Pancreas (tissue), 10 donors: ENCODE measurements around the gene SLC41A2. TPM values are rescaled to one million over a fixed set of nuclear protein-coding genes. Genes with fewer than 3 reads are reported as not detected.
"Not testable (repeated sequence)": the region's sequence is repeated elsewhere in the genome, so short reads cannot be mapped to it uniquely, and the experiment has no call there.

Experiments used
- ATAC-seq, 4 donors: fragments of 200-7000 bp; cut with Tn5 transposase; one replicate each; pipeline versions ENCODE4 v1.8.0 to v1.9.1; 2020; ENCODE audit warnings: mild to moderate bottlenecking in 4 of 4, moderate library complexity in 4 of 4
- DNase-seq, 6 donors: peaks; one replicate each; pipeline ENCODE4 v3.0.0-alpha.2; 2020
- FAIRE-seq: peaks from 2 replicates; lab custom pipeline; 2012; peaks lifted over from hg19 to GRCh38; lab: Jason Lieb, UNC
- H3K27ac ChIP-seq, 4 donors: fragments of 200-600 bp; sonication (generic); 1 replicate in 3 of 4; 2 replicates in 1 of 4; pipeline versions ENCODE4 v1.5.0 to v1.8.0; 2020
- H3K27me3 ChIP-seq, 4 donors: fragments of 200-600 bp; one replicate each; pipeline ENCODE4 v1.8.0; 2021
- H3K36me3 ChIP-seq, 3 donors: fragments of 200-600 bp; sonication (generic) in 1 of 3; one replicate each; pipeline versions ENCODE4 v1.5.0 to v1.8.0; 2020 to 2021
- H3K4me1 ChIP-seq, 3 donors: fragments of 200-600 bp; one replicate each; pipeline ENCODE4 v1.8.0; 2021
- H3K4me3 ChIP-seq, 4 donors: fragments of 200-600 bp; sonication (generic) in 2 of 4; one replicate each; pipeline versions ENCODE4 v1.5.0 to v1.8.0; 2020 to 2021
- H3K9me3 ChIP-seq, 4 donors: fragments of 200-600 bp; one replicate each; pipeline ENCODE4 v1.8.0; 2021
- WGBS, 2 donors: extraction: QIAGEN DNeasy Blood & Tissue Kit; methylation state at CpG; one replicate each; pipeline ENCODE4 v1.1.7; 2013; 5-methylcytosine and 5-hydroxymethylcytosine counted together
- intact Hi-C, 3 donors: fragments of 100-400 bp; cut with DNase I; formaldehyde crosslinking; loops; one replicate each; pipeline versions ENCODE4 v1.11.1 to v1.14.2; 2022
- polyA plus RNA-seq, 2 donors: library from polyadenylated mRNA; stranded (reverse); fragments of 200-250 nt; gene quantifications; one replicate each; pipeline ENCODE4 v1.2.3, GENCODE V29; 2013
- total RNA-seq, 6 donors: library from RNA; stranded (reverse); fragmentation: NEBNext Ultra II Directional in 4 of 6; extraction: Animal tissue kit (Norgen Biotek cat#: 25700) in 4 of 6; gene quantifications; one replicate each; pipeline versions ENCODE4 v1.2.1 to v1.2.4, GENCODE V29; 2021 to 2023
- TF ChIP-seq, protein P1 (sequence below), 4 donors: fragments of 200-600 bp; sonication (generic) in 3 of 4; IDR thresholded peaks; one replicate each; pipeline versions ENCODE4 v1.5.0 to v1.8.0; 2021; ENCODE audit warnings: antibody characterized with exemption in 4 of 4
- donor health status: healthy with polysubstance abuse.
- donor health status: DM: no; HTN: no; CAD: no; lungs with moderate emphysema.
- donor health status: DM: no; HTN: no; CAD: no.
- donor health status: control.
- donor health status: control.
- donor health status: Bipolar disorder and iron deficiency.
- donor health status: DM: yes; HTN: yes; CAD: no.
- donor health status: DM: no; HTN: no; CAD: no.
- donor health status: DM: no; HTN: no; CAD: no.
- donor health status: DM: yes; HTN: yes; CAD: no.

Gene SLC41A2
- total and polyA plus RNA-seq, 8 donors = 6.3 to 41.9 (median 27.3) TPM

DNA sequence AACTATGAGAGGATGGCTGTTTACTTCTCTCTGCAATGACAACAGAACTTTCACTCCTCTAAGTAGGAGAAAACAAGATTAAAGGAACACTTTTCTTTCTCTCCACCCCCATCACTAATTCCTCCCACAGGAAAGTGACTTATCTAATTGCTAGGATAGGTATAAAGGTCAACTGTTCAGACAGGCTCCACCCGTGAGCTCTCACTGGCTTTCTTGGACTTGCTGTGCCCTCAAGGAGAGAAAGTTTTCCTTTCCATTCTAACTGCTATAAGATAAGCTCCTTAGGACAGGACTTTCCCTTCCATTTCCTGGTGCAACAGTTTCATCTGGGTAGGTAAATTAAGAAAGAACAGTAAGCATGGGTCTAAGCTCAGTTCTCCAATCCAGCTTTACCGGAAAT, 4.8 kb downstream of the SLC41A2 start:
- WGBS, 2 donors = 16 to 24% methylated on average over 2 of the region's 2 CpGs
- peak in 1 of 6 donors; percentile 40 for DNase-seq
- Histone ChIP-seq H3K36me3 (no peaks in the 10 kb centered on the region), H3K27me3 (no peaks in the 10 kb centered on the region), H3K27ac (peak overlapping the region; percentile 46 to 76 (median 62)), H3K4me3 (peak overlapping the region in 1 of 4 donors; percentile 13), H3K9me3 (no peaks in the 10 kb centered on the region), H3K4me1 (peaks cover 16 to 44% (median 39%) of the 10 kb centered on the region in 3 donors)
- intact Hi-C loops = no loop called here
- TF ChIP-seq, protein P1, sequence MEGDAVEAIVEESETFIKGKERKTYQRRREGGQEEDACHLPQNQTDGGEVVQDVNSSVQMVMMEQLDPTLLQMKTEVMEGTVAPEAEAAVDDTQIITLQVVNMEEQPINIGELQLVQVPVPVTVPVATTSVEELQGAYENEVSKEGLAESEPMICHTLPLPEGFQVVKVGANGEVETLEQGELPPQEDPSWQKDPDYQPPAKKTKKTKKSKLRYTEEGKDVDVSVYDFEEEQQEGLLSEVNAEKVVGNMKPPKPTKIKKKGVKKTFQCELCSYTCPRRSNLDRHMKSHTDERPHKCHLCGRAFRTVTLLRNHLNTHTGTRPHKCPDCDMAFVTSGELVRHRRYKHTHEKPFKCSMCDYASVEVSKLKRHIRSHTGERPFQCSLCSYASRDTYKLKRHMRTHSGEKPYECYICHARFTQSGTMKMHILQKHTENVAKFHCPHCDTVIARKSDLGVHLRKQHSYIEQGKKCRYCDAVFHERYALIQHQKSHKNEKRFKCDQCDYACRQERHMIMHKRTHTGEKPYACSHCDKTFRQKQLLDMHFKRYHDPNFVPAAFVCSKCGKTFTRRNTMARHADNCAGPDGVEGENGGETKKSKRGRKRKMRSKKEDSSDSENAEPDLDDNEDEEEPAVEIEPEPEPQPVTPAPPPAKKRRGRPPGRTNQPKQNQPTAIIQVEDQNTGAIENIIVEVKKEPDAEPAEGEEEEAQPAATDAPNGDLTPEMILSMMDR (IDR thresholded peaks at IDR 0.05) = no peak
- peak in 3 of 4 donors; percentile 31 to 61 (median 49) for ATAC-seq
- FAIRE-seq = peak; percentile 80

DNA sequence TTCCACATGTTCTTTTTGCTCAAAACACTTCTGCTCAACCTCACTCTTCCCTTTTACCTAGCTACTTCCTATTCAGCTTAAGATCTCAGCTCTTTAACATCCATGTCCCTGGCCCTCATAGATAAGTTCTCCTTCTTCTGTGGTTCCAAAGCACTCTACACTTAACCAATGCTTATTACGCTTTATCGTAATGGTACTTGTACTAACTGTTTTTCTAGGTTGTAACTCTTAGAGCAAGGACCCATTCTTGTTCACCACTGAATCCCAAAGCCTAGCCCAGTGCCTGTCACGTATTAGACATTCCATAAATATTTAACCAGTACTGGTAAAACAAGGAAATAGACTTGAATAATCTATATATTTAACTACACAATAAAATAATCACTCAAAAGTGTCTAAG, 5.3 kb downstream of the SLC41A2 start:
- ATAC-seq (peak; percentile 40 to 50 (median 48)), DNase-seq (no peak), FAIRE-seq (no peak)
- Histone ChIP-seq H3K9me3 (no peaks in the 10 kb centered on the region), H3K4me1 (peaks cover 16 to 49% (median 39%) of the 10 kb centered on the region in 3 donors), H3K36me3 (no peaks in the 10 kb centered on the region), H3K27me3 (no peaks in the 10 kb centered on the region), H3K27ac (peak overlapping the region; percentile 28 to 76 (median 59)), H3K4me3 (no peak overlapping the region)
- TF ChIP-seq, protein P1 (IDR thresholded peaks at IDR 0.05) = no peak
- intact Hi-C loops = no loop called here
- WGBS, 2 donors = 36 to 42% methylated on average over 3 of the region's 3 CpGs

DNA sequence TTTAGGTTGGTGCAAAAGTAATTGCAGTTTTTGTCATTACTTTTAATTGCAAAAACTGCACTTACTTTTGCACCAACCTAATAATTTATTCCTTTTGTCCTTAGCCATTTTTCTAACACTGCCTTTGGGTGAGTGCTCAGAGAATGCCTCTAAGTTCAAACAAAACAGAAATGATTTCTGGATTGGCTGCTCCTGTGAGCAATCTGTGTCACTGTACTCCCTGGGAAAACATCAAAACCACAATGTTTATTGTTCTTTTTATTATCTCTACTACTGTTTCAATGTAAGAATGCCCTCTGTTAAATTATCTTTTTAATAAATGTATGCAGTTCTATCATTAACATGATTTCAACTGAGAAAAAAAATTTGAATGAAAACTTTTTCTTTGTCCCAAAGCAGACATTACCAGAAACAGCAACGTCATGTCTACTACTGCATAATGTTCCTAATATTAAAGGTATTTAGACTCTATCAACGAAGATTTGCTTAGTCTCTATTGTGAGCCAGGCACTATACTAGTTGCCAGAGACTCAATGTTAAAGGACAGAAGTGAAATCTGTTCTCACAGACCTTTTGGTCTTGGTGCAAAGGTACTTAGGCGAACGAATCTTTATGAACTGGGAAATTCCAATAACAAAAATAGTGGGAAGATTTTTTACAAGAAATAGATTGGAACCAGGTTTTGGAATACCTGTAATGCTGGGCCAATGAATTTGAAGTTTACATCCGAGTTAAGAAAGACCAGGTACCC, 6.2 kb downstream of the SLC41A2 start:
- DNase-seq = no peak
- WGBS, 2 donors = 49 to 53% methylated on average over 5 of the region's 5 CpGs
- TF ChIP-seq, protein P1 (IDR thresholded peaks at IDR 0.05) = no peak
- intact Hi-C loops = no loop called here
- H3K4me1 ChIP-seq = peaks cover 16 to 44% (median 36%) of the 10 kb centered on the region in 3 donors
- no peak for FAIRE-seq
- peak overlapping the region; percentile 28 to 76 (median 59) for H3K27ac ChIP-seq
- H3K9me3 ChIP-seq = no peaks in the 10 kb centered on the region
- no peak overlapping the region for H3K4me3 ChIP-seq
- peak in 3 of 4 donors; percentile 53 to 63 (median 55) for ATAC-seq
- H3K36me3 ChIP-seq = no peaks in the 10 kb centered on the region
- no peaks in the 10 kb centered on the region for H3K27me3 ChIP-seq

DNA sequence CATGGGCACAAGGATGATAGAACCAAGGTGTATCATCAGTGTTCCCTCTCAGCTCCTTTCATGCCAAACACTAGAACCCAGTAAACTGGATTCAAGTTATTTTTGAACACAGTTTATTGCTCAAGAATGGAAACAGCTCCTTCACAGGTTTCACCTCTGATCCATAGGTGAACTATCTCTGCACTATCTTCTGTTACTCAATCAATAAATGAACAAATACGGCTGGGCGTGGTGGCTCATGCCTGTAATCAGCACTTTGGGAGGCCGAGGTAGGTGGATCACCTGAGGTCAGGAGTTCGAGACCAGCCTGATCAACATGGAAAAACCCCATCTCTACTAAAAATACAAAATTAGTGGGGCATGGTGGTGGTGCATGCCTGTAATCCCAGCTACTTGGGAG, 9.4 kb downstream of the SLC41A2 start:
- DNase-seq, H3K27ac ChIP-seq, H3K27me3 ChIP-seq, ATAC-seq, H3K4me3 ChIP-seq, FAIRE-seq, H3K36me3 ChIP-seq, H3K9me3 ChIP-seq: not testable (repeated sequence)
- intact Hi-C loops = loop anchor here in 1 of 3 donors (10.0 kb wide), 1 partner anchor 54 kb away; no protein-coding TSS in a partner anchor
- 54 to 58% methylated on average over 4 of the region's 4 CpGs for WGBS, 2 donors
- peaks cover 16 to 33% (median 28%) of the 10 kb centered on the region in 3 donors for H3K4me1 ChIP-seq

DNA sequence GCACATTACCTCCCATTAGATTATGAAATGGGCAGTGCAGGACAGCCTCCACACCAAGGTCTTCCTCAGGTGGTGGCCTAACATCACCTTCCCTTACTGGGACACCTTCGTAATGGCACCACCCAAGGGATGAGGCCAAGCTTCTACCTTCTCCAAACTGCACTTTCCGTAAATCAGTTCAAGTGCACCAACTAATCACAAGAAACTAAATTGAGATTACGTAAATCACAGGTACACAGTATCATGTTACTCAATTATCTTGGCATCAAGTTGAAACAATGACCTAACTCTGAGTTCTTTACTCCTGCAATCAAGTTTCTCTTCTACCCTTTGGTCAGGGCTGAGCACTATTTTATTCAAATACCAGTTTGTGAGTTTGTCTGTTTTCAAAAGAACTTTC, 13.8 kb downstream of the SLC41A2 start:
- ATAC-seq = peak; percentile 87 to 92 (median 88)
- no peak overlapping the region for H3K4me3 ChIP-seq

DNA sequence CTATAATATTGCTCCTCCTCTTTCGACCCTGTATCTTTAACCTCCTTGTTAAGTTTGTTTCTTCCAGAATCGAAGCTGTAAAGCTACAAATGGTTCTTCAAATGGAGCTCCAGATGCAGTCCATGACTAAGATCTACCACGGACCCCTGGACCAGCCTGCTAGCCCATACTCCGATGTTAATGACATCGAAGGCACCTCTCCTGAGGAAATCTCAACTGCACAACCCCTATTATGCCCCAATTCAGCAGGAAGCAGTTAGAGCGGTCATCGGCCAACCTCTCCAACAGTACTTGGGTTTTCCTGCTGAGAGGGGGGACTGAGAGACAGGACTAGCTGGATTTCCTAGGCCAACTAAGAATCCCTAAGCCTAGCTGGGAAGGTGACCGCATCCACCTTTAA, 14.7 kb downstream of the SLC41A2 start:
- H3K36me3 ChIP-seq, FAIRE-seq, H3K4me1 ChIP-seq, H3K27ac ChIP-seq, ATAC-seq, H3K9me3 ChIP-seq, H3K27me3 ChIP-seq, DNase-seq, H3K4me3 ChIP-seq: not testable (repeated sequence)
- intact Hi-C loops = loop anchor here in 1 of 3 donors (10.0 kb wide), 1 partner anchor 49 kb away; no protein-coding TSS in a partner anchor
- WGBS, 2 donors = 95 to 98% methylated on average over 8 of the region's 8 CpGs

More for the DNA sequence above, 13.8 kb downstream of the SLC41A2 start:
- DNase-seq (no peak), FAIRE-seq (no peak)
- Histone ChIP-seq H3K36me3 (no peaks in the 10 kb centered on the region), H3K4me1 (peaks cover 0 to 7% (median 6%) of the 10 kb centered on the region in 3 donors), H3K27ac (peak overlapping the region in 1 of 4 donors; percentile 14), H3K27me3 (no peaks in the 10 kb centered on the region), H3K9me3 (no peaks in the 10 kb centered on the region)
- TF ChIP-seq, protein P1 (IDR thresholded peaks at IDR 0.05) = no peak
- WGBS, 2 donors = 69 to 71% methylated on average over 3 of the region's 3 CpGs
- intact Hi-C loops = loop anchor here in 1 of 3 donors (10.0 kb wide), 1 partner anchor 49 kb away; no protein-coding TSS in a partner anchor
